ENCODE data around the gene COL16A1. TPM values are rescaled to one million over a fixed set of nuclear protein-coding genes. Genes with fewer than 3 reads are reported as not detected.

COL16A1 gene
- total RNA-seq, 1 experiment from 2014 or later: 10.3 TPM

GRCh38 chr1:31605908-31606427 lies 97.8 kb downstream of the COL16A1 start:
- no peak for DNase-seq
- Histone ChIP-seq H3K27me3 (ENCODE audit: control insufficient read depth, insufficient read depth, low read length) (no peaks in the 10 kb centered on the region), H3K4me3 (ENCODE audit: insufficient read depth, low read depth, low read length) (no peak overlapping the region), H3K36me3 (replicated peaks; ENCODE audit: control insufficient read depth, insufficient read depth, low read length) (no peaks in the 10 kb centered on the region)

Other genes with a start within 250 kb of the COL16A1 start
- gene TINAGL1, start 127.5 kb downstream of the COL16A1 start, total RNA-seq (2014; rRNA removed; shearing (Covaris generic)): 11.5 and 14.2 TPM in 2 replicates
- gene HCRTR1, start 86.3 kb downstream of the COL16A1 start, total RNA-seq (2014; rRNA removed; shearing (Covaris generic)): not detected in 2 replicates
- gene PEF1, start 59.1 kb downstream of the COL16A1 start, total RNA-seq (2014; rRNA removed; shearing (Covaris generic)): 95.7 and 129 TPM in 2 replicates
- 28.0 and 39.8 TPM in 2 replicates for gene ADGRB2, start 60.3 kb upstream of the COL16A1 start, total RNA-seq (2014; rRNA removed; shearing (Covaris generic))
- 1.8 and 3.5 TPM in 2 replicates for gene SPOCD1, start 112.0 kb upstream of the COL16A1 start, total RNA-seq (2014; rRNA removed; shearing (Covaris generic))
- gene PTP4A2, start 234.4 kb upstream of the COL16A1 start, total RNA-seq (2014; rRNA removed; shearing (Covaris generic)): 307 and 444 TPM in 2 replicates

Measured in H7 (cell line).